GM23338 (cell line): ENCODE results near the gene STK33. TPM values are rescaled to one million over a fixed set of nuclear protein-coding genes. Genes with fewer than 3 reads are reported as not detected.

ENCODE experiments used
- ATAC-seq: fragments of 200-7000 bp; cut with Tn5 transposase; 3 replicates; pipeline ENCODE4 v1.9.1; 2020
- DNase-seq: peaks from one replicate; pipeline ENCODE4 v3.0.0-alpha.2; 2015; ENCODE audit warnings: low spot score
- H2AFZ ChIP-seq: fragments of 200-600 bp; sonication (generic); 2 replicates; pipeline ENCODE4 v1.8.0; 2016; ENCODE audit warnings: antibody characterized with exemption, mild to moderate bottlenecking, moderate library complexity
- H3F3A ChIP-seq: fragments of 200-600 bp; sonication (generic); replicated peaks from 2 replicates; pipeline ENCODE4 v1.8.0; 2017; ENCODE audit warnings: antibody characterized with exemption, mixed run types, low read depth
- H3K27ac ChIP-seq: fragments of 200-600 bp; sonication (generic); 2 replicates; pipeline ENCODE4 v1.6.1; 2016; ENCODE audit warnings: low read depth
- H3K27me3 ChIP-seq: fragments of 200-600 bp; sonication (generic); 2 replicates; pipeline ENCODE4 v1.8.0; 2016; ENCODE audit warnings: mild to moderate bottlenecking, mixed run types, moderate library complexity; ENCODE audit not compliant: insufficient read depth
- H3K36me3 ChIP-seq: fragments of 200-600 bp; sonication (generic); 2 replicates; pipeline ENCODE4 v1.8.0; 2016; ENCODE audit warnings: mild to moderate bottlenecking; ENCODE audit not compliant: insufficient read depth
- H3K4me1 ChIP-seq: fragments of 200-600 bp; sonication (generic); 2 replicates; pipeline ENCODE4 v1.8.0; 2016; ENCODE audit warnings: mild to moderate bottlenecking, moderate library complexity; ENCODE audit not compliant: insufficient read depth
- H3K4me2 ChIP-seq: fragments of 200-600 bp; sonication (generic); 2 replicates; pipeline ENCODE4 v1.7.1; 2017; ENCODE audit warnings: mixed run types
- H3K4me3 ChIP-seq: fragments of 200-600 bp; sonication (generic); 2 replicates; pipeline ENCODE4 v1.6.1; 2016; ENCODE audit warnings: mixed run types
- H3K79me2 ChIP-seq: fragments of 200-600 bp; sonication (generic); replicated peaks from 2 replicates; pipeline ENCODE4 v1.8.0; 2017; ENCODE audit warnings: mild to moderate bottlenecking; ENCODE audit not compliant: insufficient read depth
- H3K9me2 ChIP-seq: fragments of 200-600 bp; sonication (generic); 2 replicates; pipeline ENCODE4 v1.8.0; 2017; ENCODE audit not compliant: insufficient read depth
- H4K20me1 ChIP-seq: fragments of 200-600 bp; sonication (generic); replicated peaks from 2 replicates; pipeline ENCODE4 v1.8.0; 2017; ENCODE audit warnings: mild to moderate bottlenecking; ENCODE audit not compliant: insufficient read depth
- H3K27ac Mint-ChIP-seq: 2 replicates; pipeline ENCODE4 v1.8.0; 2020; ENCODE audit warnings: inconsistent platforms, mild to moderate bottlenecking, moderate library complexity, mixed read lengths
- H3K27me3 Mint-ChIP-seq: 3 replicates; pipeline ENCODE4 v1.8.0; 2022; ENCODE audit warnings: low read depth, mild to moderate bottlenecking, moderate library complexity, mixed read lengths, inconsistent platforms; ENCODE audit not compliant: insufficient read depth, poor library complexity
- H3K36me3 Mint-ChIP-seq: 3 replicates; pipeline ENCODE4 v1.8.0; 2021; ENCODE audit warnings: low read depth, mild to moderate bottlenecking, inconsistent platforms, moderate library complexity, mixed read lengths
- H3K4me1 Mint-ChIP-seq: 3 replicates; pipeline ENCODE4 v1.8.0; 2020; ENCODE audit warnings: mild to moderate bottlenecking, inconsistent platforms, mixed read lengths
- H3K4me3 Mint-ChIP-seq: 3 replicates; pipeline ENCODE4 v1.8.0; 2021; ENCODE audit warnings: moderate library complexity, mild to moderate bottlenecking, inconsistent platforms, mixed read lengths
- H3K9me3 Mint-ChIP-seq: 3 replicates; pipeline ENCODE4 v1.8.0; 2020; ENCODE audit warnings: moderate library complexity, mild to moderate bottlenecking, inconsistent platforms, mixed read lengths
- JUNB ChIP-seq: IDR thresholded peaks from one replicate; pipeline ENCODE4 v1.6.1; 2016; ENCODE audit warnings: antibody characterized with exemption; ENCODE audit not compliant: unreplicated experiment
- NANOG ChIP-seq: IDR thresholded peaks from 2 replicates; pipeline ENCODE4 v1.6.1; 2016; ENCODE audit warnings: antibody characterized with exemption, borderline replicate concordance
- ZNF331 ChIP-seq: fragments of 250-450 bp; sonication (Bioruptor Pico); IDR thresholded peaks from 2 replicates; pipeline ENCODE4 v1.5.0; 2020; ENCODE audit warnings: low read depth, mild to moderate bottlenecking, moderate library complexity
- polyA plus RNA-seq: library from polyadenylated mRNA; unstranded; fragments of >200 nt; fragmentation: Nextera tagmentation; extraction: Ambion mirVana; gene quantifications from 2 replicates; pipeline ENCODE4 v1.2.1, GENCODE V29; 2016
- total RNA-seq: library from RNA; depleted of rRNA; stranded (reverse); fragments of >200 nt; shearing (Covaris generic); gene quantifications from 2 replicates; pipeline ENCODE4 v1.2.3, GENCODE V29; 2014
- TF ChIP-seq, protein P1 (sequence below), 2 experiments: fragments of 200-600 bp in 1 of 2; sonication (generic) in 1 of 2; conservative IDR thresholded peaks; 2 replicates each; pipeline versions ENCODE4 v1.5.1 to v1.6.1; 2016 to 2017; ENCODE audit warnings: antibody characterized with exemption in 2 of 2, low read depth in 2 of 2, mild to moderate bottlenecking in 2 of 2, moderate library complexity in 1 of 2
- TF ChIP-seq, protein P2 (sequence below): IDR thresholded peaks from 2 replicates; pipeline ENCODE4 v1.6.1; 2016; ENCODE audit warnings: antibody characterized with exemption
- TF ChIP-seq, protein P3 (sequence below): IDR thresholded peaks from one replicate; pipeline ENCODE4 v1.6.1; 2018; ENCODE audit warnings: antibody characterized with exemption; ENCODE audit not compliant: unreplicated experiment

Gene STK33
- total and polyA plus RNA-seq, 2 experiments from 2014 or later: 17.2 to 18.2 TPM

DNA sequence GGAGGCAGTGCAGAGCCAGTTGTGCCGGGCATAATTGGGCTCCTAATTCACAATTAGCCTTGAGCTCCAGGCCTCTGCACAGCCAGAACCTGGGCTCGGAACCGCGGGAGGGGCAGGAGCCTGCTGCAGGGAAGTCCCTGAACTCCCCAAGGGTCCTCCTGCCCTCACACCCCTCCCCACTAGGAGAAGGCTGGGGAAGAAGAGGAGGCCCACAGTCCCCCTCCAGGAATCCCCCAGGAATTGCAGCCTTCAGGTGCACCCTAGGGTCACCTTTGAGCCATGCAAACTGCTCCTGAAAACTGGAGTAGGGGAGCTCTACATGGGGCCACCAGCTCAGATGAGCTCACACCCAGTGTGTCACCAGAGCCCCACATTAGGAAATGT lies 236.5 kb downstream of the STK33 start:
- H3K27ac Mint-ChIP-seq: no peak overlapping the region
- peak; percentile 76 for ATAC-seq
- H3K79me2 ChIP-seq: no peaks in the 10 kb centered on the region
- no peak for TF ChIP-seq JUNB
- TF ChIP-seq, protein P1, sequence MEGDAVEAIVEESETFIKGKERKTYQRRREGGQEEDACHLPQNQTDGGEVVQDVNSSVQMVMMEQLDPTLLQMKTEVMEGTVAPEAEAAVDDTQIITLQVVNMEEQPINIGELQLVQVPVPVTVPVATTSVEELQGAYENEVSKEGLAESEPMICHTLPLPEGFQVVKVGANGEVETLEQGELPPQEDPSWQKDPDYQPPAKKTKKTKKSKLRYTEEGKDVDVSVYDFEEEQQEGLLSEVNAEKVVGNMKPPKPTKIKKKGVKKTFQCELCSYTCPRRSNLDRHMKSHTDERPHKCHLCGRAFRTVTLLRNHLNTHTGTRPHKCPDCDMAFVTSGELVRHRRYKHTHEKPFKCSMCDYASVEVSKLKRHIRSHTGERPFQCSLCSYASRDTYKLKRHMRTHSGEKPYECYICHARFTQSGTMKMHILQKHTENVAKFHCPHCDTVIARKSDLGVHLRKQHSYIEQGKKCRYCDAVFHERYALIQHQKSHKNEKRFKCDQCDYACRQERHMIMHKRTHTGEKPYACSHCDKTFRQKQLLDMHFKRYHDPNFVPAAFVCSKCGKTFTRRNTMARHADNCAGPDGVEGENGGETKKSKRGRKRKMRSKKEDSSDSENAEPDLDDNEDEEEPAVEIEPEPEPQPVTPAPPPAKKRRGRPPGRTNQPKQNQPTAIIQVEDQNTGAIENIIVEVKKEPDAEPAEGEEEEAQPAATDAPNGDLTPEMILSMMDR (conservative IDR thresholded peaks at IDR 0.05; ENCODE audit: low read depth in 2 of 2): peak; percentile 28 to 34; a peak in 3 of 4 replicates
- peaks cover 14% of the 10 kb centered on the region; the same call in 2 of the 3 replicates for H3K4me1 Mint-ChIP-seq
- no peaks in the 10 kb centered on the region for H3K36me3 Mint-ChIP-seq
- no peaks in the 10 kb centered on the region for H3K36me3 ChIP-seq
- no peak overlapping the region for H3K4me2 ChIP-seq
- H3K27me3 ChIP-seq: no peaks in the 10 kb centered on the region
- no peaks in the 10 kb centered on the region for H4K20me1 ChIP-seq
- peak; percentile 44 for DNase-seq
- H3K27ac ChIP-seq: no peak overlapping the region
- no peak overlapping the region for H3K4me3 ChIP-seq
- H3K4me1 ChIP-seq: no peaks in the 10 kb centered on the region
- no peaks in the 10 kb centered on the region for H3K9me2 ChIP-seq
- H2AFZ ChIP-seq: peak overlapping the region; percentile 47
- peaks cover 10% of the 10 kb centered on the region for H3K27me3 Mint-ChIP-seq
- H3F3A ChIP-seq: no peaks in the 10 kb centered on the region
- H3K9me3 Mint-ChIP-seq: no peaks in the 10 kb centered on the region
- no peak overlapping the region for H3K4me3 Mint-ChIP-seq

DNA sequence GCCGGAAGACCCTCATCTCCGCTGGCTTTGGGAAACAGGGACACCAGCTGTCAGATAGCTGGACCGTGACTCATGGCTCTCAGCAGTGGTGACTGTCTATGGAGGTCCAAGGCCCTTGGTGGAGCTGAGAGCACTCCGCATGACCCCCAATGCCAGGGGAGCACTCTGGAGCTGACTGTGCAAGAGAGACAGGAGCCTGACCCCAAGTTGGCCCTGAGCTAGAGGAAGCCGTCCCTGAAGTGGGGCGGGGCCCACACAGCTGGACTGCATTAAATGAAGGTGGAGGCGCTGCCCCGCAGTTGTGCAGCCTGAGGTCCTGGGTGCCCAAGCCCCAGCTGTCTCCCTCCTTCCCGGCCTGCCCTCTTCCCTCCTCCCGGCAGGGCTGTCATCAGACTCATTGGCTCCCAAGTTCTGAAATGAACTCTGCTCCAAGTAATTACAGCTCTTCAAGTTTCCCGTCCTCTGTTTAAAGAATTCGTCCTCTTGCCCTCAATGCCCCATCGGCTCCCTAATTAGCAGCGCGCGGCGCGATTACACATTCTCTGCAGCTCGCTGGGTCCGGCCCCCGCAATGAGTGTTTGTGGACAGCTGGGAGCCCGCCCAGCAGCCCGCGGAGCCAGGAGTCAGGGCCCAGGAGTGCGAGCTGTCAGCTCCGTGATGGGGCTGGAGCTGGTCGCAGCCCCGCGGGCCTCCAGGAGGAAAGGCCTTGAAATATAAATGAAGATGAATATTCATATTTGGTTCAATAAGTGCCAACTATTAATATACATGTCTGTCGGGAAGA lies 237.1 kb downstream of the STK33 start:
- Mint-ChIP-seq H3K27ac (no peak overlapping the region), H3K36me3 (no peaks in the 10 kb centered on the region), H3K9me3 (no peaks in the 10 kb centered on the region), H3K4me3 (no peak overlapping the region), H3K27me3 (peaks cover 10% of the 10 kb centered on the region), H3K4me1 (peaks cover 14% of the 10 kb centered on the region; the same call in 2 of the 3 replicates)
- Histone ChIP-seq H4K20me1 (no peaks in the 10 kb centered on the region), H3K4me3 (no peak overlapping the region), H3K36me3 (no peaks in the 10 kb centered on the region), H3K27me3 (no peaks in the 10 kb centered on the region), H3K4me1 (no peaks in the 10 kb centered on the region), H3K27ac (no peak overlapping the region), H2AFZ (no peak overlapping the region; the same call in 1 of the 2 replicates), H3K4me2 (no peak overlapping the region), H3K9me2 (no peaks in the 10 kb centered on the region), H3K79me2 (no peaks in the 10 kb centered on the region), H3F3A (no peaks in the 10 kb centered on the region)
- no peak for DNase-seq
- ATAC-seq: no peak
- no peak for TF ChIP-seq NANOG
- no peak for TF ChIP-seq ZNF331
- TF ChIP-seq, protein P2, sequence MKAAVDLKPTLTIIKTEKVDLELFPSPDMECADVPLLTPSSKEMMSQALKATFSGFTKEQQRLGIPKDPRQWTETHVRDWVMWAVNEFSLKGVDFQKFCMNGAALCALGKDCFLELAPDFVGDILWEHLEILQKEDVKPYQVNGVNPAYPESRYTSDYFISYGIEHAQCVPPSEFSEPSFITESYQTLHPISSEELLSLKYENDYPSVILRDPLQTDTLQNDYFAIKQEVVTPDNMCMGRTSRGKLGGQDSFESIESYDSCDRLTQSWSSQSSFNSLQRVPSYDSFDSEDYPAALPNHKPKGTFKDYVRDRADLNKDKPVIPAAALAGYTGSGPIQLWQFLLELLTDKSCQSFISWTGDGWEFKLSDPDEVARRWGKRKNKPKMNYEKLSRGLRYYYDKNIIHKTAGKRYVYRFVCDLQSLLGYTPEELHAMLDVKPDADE: no peak
- TF ChIP-seq JUNB: no peak
- TF ChIP-seq, protein P1 (conservative IDR thresholded peaks at IDR 0.05; ENCODE audit: low read depth in 2 of 2): no peak
- TF ChIP-seq, protein P3, sequence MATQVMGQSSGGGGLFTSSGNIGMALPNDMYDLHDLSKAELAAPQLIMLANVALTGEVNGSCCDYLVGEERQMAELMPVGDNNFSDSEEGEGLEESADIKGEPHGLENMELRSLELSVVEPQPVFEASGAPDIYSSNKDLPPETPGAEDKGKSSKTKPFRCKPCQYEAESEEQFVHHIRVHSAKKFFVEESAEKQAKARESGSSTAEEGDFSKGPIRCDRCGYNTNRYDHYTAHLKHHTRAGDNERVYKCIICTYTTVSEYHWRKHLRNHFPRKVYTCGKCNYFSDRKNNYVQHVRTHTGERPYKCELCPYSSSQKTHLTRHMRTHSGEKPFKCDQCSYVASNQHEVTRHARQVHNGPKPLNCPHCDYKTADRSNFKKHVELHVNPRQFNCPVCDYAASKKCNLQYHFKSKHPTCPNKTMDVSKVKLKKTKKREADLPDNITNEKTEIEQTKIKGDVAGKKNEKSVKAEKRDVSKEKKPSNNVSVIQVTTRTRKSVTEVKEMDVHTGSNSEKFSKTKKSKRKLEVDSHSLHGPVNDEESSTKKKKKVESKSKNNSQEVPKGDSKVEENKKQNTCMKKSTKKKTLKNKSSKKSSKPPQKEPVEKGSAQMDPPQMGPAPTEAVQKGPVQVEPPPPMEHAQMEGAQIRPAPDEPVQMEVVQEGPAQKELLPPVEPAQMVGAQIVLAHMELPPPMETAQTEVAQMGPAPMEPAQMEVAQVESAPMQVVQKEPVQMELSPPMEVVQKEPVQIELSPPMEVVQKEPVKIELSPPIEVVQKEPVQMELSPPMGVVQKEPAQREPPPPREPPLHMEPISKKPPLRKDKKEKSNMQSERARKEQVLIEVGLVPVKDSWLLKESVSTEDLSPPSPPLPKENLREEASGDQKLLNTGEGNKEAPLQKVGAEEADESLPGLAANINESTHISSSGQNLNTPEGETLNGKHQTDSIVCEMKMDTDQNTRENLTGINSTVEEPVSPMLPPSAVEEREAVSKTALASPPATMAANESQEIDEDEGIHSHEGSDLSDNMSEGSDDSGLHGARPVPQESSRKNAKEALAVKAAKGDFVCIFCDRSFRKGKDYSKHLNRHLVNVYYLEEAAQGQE: no peak
